ENCODE data around the gene DOCK8.

DNA sequence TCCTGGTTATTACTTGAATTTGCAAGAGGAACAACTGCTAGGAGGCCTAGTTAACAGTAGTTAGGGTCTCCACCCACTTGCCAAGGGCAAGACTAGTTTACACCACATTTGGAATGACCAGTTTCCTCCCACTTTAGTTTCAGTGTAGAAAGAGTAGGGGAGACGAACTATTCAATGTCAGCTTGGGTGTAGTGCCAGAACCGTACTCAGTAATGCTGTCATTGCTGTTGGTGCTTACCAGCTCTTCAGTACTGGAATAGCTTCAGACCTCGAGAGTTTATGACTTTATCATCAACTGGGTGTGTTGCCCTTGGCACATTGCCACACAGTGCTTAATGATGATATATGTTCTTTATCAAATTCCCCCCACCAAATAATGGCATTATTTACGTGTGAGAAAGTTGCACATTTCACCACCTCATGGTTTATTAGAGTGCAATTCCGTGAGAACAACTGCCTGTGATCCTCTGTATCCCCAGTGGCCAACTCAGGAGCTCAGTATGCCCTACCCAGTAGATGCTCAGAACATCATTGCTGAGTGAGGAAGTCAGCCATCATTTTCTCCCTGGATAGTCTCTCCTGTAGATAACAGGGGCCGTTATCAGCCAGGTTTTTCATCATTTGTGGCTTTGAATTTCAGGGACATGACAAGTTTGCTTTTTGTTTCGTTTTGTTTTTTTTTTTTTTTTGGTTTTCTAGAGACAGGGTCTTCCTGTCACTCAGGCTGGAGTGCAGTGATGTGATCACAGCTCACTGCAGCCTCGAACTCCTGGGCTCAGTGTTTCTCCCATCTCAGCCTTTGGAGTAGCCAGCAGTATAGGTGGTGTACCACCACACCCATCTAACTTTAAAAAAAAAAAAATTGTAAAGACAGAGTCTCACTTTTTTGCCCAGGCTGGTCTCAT lies 67.3 kb downstream of the DOCK8 start:
- TF ChIP-seq, protein P1, sequence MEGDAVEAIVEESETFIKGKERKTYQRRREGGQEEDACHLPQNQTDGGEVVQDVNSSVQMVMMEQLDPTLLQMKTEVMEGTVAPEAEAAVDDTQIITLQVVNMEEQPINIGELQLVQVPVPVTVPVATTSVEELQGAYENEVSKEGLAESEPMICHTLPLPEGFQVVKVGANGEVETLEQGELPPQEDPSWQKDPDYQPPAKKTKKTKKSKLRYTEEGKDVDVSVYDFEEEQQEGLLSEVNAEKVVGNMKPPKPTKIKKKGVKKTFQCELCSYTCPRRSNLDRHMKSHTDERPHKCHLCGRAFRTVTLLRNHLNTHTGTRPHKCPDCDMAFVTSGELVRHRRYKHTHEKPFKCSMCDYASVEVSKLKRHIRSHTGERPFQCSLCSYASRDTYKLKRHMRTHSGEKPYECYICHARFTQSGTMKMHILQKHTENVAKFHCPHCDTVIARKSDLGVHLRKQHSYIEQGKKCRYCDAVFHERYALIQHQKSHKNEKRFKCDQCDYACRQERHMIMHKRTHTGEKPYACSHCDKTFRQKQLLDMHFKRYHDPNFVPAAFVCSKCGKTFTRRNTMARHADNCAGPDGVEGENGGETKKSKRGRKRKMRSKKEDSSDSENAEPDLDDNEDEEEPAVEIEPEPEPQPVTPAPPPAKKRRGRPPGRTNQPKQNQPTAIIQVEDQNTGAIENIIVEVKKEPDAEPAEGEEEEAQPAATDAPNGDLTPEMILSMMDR (IDR thresholded peaks at IDR 0.05), result no peak
- TF ChIP-seq POLR2AphosphoS5 (IDR thresholded peaks at IDR 0.05), result no peak
